Measurements from ENCODE around the gene DUS1L. TPM values are rescaled to one million over a fixed set of nuclear protein-coding genes. Genes with fewer than 3 reads are reported as not detected.

DUS1L gene
- polyA plus RNA-seq, 1 of the 3 experiments (the other 2 are of a cell fraction): 163 TPM

GRCh38 chr17:82080789-82081464 is 15.3 kb upstream of the DUS1L start:
- no peak overlapping the region for H3K27ac ChIP-seq (ENCODE audit: low read depth in 2 of 2, low read length in 1 of 2)
- ChIA-PET CTCF (interaction anchor here (0.9 to 2.6 kb wide), 2 partner anchors 14 to 51 kb away, joined by 3 to 12 read pairs; no protein-coding TSS in a partner anchor), POLR2A (interaction anchor here (0.6 kb wide), 1 partner anchor 59 kb away, joined by 3 read pairs; no protein-coding TSS in a partner anchor)
- no peaks in the 10 kb centered on the region for H4K20me1 ChIP-seq (ENCODE audit: insufficient read depth)
- H3K27me3 ChIP-seq (ENCODE audit: insufficient read depth): no peaks in the 10 kb centered on the region
- TF ChIP-seq NFIC (IDR thresholded peaks at IDR 0.05; ENCODE audit: borderline replicate concordance): no peak
- TF ChIP-seq SIN3A (IDR thresholded peaks at IDR 0.05; ENCODE audit: borderline replicate concordance, low read depth, low read length): no peak
- TF ChIP-seq RAD21 (IDR thresholded peaks at IDR 0.05; ENCODE audit: low read length): no peak
- TF ChIP-seq NRF1 (IDR thresholded peaks at IDR 0.05; ENCODE audit: low read depth, low read length): no peak
- no peak for TF ChIP-seq YY1 (IDR thresholded peaks at IDR 0.05; ENCODE audit: low read depth)
- TF ChIP-seq FOXM1 (IDR thresholded peaks at IDR 0.05; ENCODE audit: low read depth): no peak
- TF ChIP-seq, protein P1, sequence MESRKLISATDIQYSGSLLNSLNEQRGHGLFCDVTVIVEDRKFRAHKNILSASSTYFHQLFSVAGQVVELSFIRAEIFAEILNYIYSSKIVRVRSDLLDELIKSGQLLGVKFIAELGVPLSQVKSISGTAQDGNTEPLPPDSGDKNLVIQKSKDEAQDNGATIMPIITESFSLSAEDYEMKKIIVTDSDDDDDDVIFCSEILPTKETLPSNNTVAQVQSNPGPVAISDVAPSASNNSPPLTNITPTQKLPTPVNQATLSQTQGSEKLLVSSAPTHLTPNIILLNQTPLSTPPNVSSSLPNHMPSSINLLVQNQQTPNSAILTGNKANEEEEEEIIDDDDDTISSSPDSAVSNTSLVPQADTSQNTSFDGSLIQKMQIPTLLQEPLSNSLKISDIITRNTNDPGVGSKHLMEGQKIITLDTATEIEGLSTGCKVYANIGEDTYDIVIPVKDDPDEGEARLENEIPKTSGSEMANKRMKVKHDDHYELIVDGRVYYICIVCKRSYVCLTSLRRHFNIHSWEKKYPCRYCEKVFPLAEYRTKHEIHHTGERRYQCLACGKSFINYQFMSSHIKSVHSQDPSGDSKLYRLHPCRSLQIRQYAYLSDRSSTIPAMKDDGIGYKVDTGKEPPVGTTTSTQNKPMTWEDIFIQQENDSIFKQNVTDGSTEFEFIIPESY (IDR thresholded peaks at IDR 0.05; ENCODE audit: borderline replicate concordance, low read depth): no peak
- no peak for TF ChIP-seq MXI1 (IDR thresholded peaks at IDR 0.05; ENCODE audit: low read depth, low read length)
- TF ChIP-seq ELF1 (IDR thresholded peaks at IDR 0.05): no peak
- no peak for TF ChIP-seq JUND (IDR thresholded peaks at IDR 0.05)
- no peak for TF ChIP-seq POLR2AphosphoS5 (IDR thresholded peaks at IDR 0.05; ENCODE audit: low read depth, low read length)
- H3K4me3 ChIP-seq (ENCODE audit: low read depth in 2 of 2, low read length in 1 of 2): no peak overlapping the region
- no peak overlapping the region for H2AFZ ChIP-seq (ENCODE audit: low read depth)
- no peak for DNase-seq
- H3K9ac ChIP-seq: no peak overlapping the region
- H3K9me3 ChIP-seq: no peaks in the 10 kb centered on the region
- WGBS (ENCODE audit: low lambda C conversion rate): 93% methylated on average over 38 of the region's 44 CpGs
- no peak overlapping the region for H3K4me2 ChIP-seq
- H3K9me2 ChIP-seq: no peaks in the 10 kb centered on the region
- H3F3A ChIP-seq (replicated peaks; ENCODE audit: insufficient read depth): peaks cover 12% of the 10 kb centered on the region
- no peaks in the 10 kb centered on the region for H3K79me2 ChIP-seq (ENCODE audit: insufficient read depth)
- H3K36me3 ChIP-seq (replicated peaks in 1 of 2; ENCODE audit: control insufficient read depth in 1 of 2, insufficient read depth in 2 of 2, low read length in 1 of 2): peaks cover 16 to 73% of the 10 kb centered on the region in 2 experiments
- no peaks in the 10 kb centered on the region for H3K4me1 ChIP-seq (ENCODE audit: control insufficient read depth in 1 of 2, insufficient read depth in 2 of 2, low read depth in 1 of 2, low read length in 1 of 2)

DNA sequence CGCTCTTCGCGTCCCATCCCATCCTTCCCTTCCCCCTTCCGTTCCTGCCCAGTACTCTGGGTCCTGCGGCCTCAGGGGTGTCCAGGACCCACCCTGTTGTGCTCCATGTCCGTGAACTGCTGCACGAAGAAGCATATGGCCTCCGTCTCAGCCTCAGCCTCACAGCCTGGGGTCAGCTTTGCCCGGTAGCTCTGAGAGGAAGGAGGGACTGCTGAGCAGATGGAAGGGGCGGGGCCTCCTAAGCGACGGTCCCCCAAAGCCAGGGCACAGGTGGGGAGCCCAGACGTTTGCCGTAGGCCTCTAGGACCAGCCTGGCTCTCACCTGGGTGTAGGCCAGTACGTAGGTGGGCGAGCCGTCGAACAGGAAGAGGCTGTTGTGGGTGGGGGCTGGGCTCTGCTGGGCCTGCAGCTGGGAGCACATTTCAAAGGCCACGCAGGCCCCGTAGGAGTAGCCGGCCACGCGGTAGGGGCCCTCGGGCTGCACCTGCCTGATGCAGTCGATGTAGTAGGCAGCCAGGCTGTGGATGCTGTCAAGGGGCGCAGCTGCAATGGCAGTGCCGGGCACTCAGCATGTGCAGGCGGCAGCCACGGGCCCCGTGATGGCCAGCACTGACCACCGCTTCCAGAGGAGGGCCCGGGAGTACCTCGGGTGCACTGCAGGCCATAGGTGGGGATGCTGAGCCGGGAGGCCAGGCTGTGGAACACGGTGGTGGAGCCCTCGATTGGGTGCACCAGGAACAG is 14.6 kb upstream of the DUS1L start:
- TF ChIP-seq EP300 (IDR thresholded peaks at IDR 0.05; ENCODE audit: borderline replicate concordance in 1 of 2, low read depth in 1 of 2, low read length in 1 of 2): no peak
- no peak overlapping the region for H2AFZ ChIP-seq (ENCODE audit: low read depth)
- no peak overlapping the region for H3K27ac ChIP-seq (ENCODE audit: low read depth in 2 of 2, low read length in 1 of 2)
- 92% methylated on average over 30 of the region's 36 CpGs for WGBS (ENCODE audit: low lambda C conversion rate)
- no peaks in the 10 kb centered on the region for H3K79me2 ChIP-seq (ENCODE audit: insufficient read depth)
- H3K4me1 ChIP-seq (ENCODE audit: control insufficient read depth in 1 of 2, insufficient read depth in 2 of 2, low read depth in 1 of 2, low read length in 1 of 2): no peaks in the 10 kb centered on the region
- H3K9me3 ChIP-seq: no peaks in the 10 kb centered on the region
- no peak overlapping the region for H3K4me3 ChIP-seq (ENCODE audit: low read depth in 2 of 2, low read length in 1 of 2)
- no peak for DNase-seq
- ChIA-PET CTCF (interaction anchor here (0.9 to 2.6 kb wide), 2 partner anchors 14 to 50 kb away, joined by 3 to 12 read pairs; no protein-coding TSS in a partner anchor), POLR2A (interaction anchor here (1.1 kb wide), 1 partner anchor 17 kb away, joined by 3 read pairs; no protein-coding TSS in a partner anchor)
- no peaks in the 10 kb centered on the region for H3K27me3 ChIP-seq (ENCODE audit: insufficient read depth)
- no peak overlapping the region for H3K9ac ChIP-seq
- H3K9me2 ChIP-seq: no peaks in the 10 kb centered on the region
- peaks cover 12% of the 10 kb centered on the region for H3F3A ChIP-seq (replicated peaks; ENCODE audit: insufficient read depth)
- no peaks in the 10 kb centered on the region for H4K20me1 ChIP-seq (ENCODE audit: insufficient read depth)
- peaks cover 16 to 66% of the 10 kb centered on the region in 2 experiments for H3K36me3 ChIP-seq (replicated peaks in 1 of 2; ENCODE audit: control insufficient read depth in 1 of 2, insufficient read depth in 2 of 2, low read length in 1 of 2)
- no peak overlapping the region for H3K4me2 ChIP-seq
